ENCODE measurements around the gene SLC16A13. TPM values are rescaled to one million over a fixed set of nuclear protein-coding genes. Genes with fewer than 3 reads are reported as not detected.

Gene SLC16A13
- total and polyA plus RNA-seq, 2 of the 8 experiments (the other 6 are each of a cell fraction or from before 2014, with no cell fraction given): 5.4 to 5.8 TPM

DNA sequence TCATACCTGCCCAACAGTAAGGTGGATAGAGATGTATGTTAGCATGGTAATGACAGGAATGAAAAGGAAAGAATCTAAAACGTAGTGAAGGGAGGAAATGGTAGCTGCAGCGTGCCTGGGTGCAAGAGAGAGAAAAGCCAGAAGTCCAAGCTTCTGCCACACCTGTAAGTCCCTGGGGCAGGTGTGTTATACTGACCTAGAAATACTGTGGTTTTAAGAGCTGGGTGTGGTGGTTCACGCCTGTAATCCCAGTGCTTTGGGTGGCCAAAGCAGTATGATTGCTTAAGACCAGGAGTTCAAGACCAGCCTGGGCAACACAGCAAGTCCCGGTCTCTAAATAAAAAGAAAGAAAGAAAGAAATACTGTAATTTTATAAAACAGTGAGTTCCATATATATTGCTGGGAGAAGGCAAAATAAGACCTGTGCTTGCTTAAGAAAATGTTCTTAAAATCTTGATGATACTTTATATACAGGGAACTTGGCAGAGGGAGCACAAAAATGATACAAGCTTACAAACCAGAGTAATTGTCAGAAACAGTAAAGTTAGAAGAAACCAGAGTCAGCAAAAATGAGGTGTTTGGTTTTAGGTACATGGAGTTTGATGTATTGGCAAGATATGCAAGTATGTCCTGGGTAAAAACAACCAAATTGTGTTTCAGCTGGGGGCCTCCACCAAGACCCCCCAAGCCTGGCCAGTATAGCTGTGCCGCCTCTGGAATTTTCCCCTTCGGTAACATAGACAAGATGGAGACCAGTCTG lies 33.3 kb upstream of the SLC16A13 start (continued):
- TF ChIP-seq RBBP5 (IDR thresholded peaks at IDR 0.05; ENCODE audit: borderline replicate concordance, low read depth, low read length): no peak
- TF ChIP-seq SP1 (IDR thresholded peaks at IDR 0.05; ENCODE audit: low read depth, low read length): no peak
- TF ChIP-seq SRF (IDR thresholded peaks at IDR 0.05; ENCODE audit: low read depth, low read length): no peak
- no peak for TF ChIP-seq CEBPB (IDR thresholded peaks at IDR 0.05; ENCODE audit: low read depth, low read length)
- TF ChIP-seq ASH2L (IDR thresholded peaks at IDR 0.05; ENCODE audit: low read length): no peak
- TF ChIP-seq, protein P1, sequence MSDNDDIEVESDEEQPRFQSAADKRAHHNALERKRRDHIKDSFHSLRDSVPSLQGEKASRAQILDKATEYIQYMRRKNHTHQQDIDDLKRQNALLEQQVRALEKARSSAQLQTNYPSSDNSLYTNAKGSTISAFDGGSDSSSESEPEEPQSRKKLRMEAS (IDR thresholded peaks at IDR 0.05): no peak
- no peak for TF ChIP-seq CBX8 (IDR thresholded peaks at IDR 0.05; ENCODE audit: borderline replicate concordance, low read depth, low read length)

All from H1 (cell line).